Activated T-cell treated with anti-CD3 and anti-CD28 coated beads, Interleukin-2, amount 50 U/mL, for 72 hours (primary cell): Measurements from ENCODE around the gene CD2BP2. TPM values are rescaled to one million over a fixed set of nuclear protein-coding genes. Genes with fewer than 3 reads are reported as not detected.
A peak's percentile ranks its signal among the peaks of the same experiment; 100 is the strongest.

Source experiments
- ATAC-seq, 2 donors: fragments of 150-1000 bp; cut with Tn5 transposase; replicated peaks in 1 of 2; 2 replicates each; pipeline ENCODE4 v1.10.0; 2021; ENCODE audit warnings: moderate library complexity in 2 of 2, mild to moderate bottlenecking in 1 of 2
- DNase-seq, 2 donors: peaks; one replicate each; pipeline ENCODE4 v3.0.0; 2021 to 2022; ENCODE audit warnings: mixed read lengths in 1 of 2
- H3K27ac Mint-ChIP-seq: one replicate; pipeline ENCODE4 v1.8.0; 2022; ENCODE audit warnings: mild to moderate bottlenecking, moderate library complexity, mixed read lengths
- H3K27me3 Mint-ChIP-seq: one replicate; pipeline ENCODE4 v1.8.0; 2022; ENCODE audit warnings: low read depth, mixed read lengths
- H3K36me3 Mint-ChIP-seq, 2 donors: one replicate each; pipeline ENCODE4 v1.8.0; 2022; ENCODE audit warnings: mixed read lengths in 2 of 2, mild to moderate bottlenecking in 1 of 2; ENCODE audit not compliant: insufficient read depth in 2 of 2
- H3K4me1 Mint-ChIP-seq: one replicate; pipeline ENCODE4 v1.8.0; 2022; ENCODE audit warnings: low read depth, mixed read lengths
- H3K4me3 Mint-ChIP-seq, 2 donors: one replicate each; pipeline ENCODE4 v1.8.0; 2022; ENCODE audit warnings: mild to moderate bottlenecking in 2 of 2, mixed read lengths in 2 of 2, moderate library complexity in 2 of 2
- H3K9me3 Mint-ChIP-seq, 2 donors: one replicate each; pipeline ENCODE4 v1.8.0; 2022; ENCODE audit warnings: mixed read lengths in 2 of 2
- total RNA-seq, 2 donors: library from RNA; stranded (reverse); gene quantifications; one replicate each; pipeline ENCODE4 v1.2.3, GENCODE V29; 2022

Gene CD2BP2
- total RNA-seq, 2 donors from 2014 or later = 61.9 to 63.5 TPM

- no peak for ATAC-seq
- H3K36me3 Mint-ChIP-seq = peaks cover 4 to 5% of the 10 kb centered on the region in 2 donors
- H3K9me3 Mint-ChIP-seq = no peaks in the 10 kb centered on the region
- peak within 1 kb of the TSS; percentile 65 for H3K27ac Mint-ChIP-seq
- no peaks in the 10 kb centered on the region for H3K27me3 Mint-ChIP-seq
- DNase-seq = no peak
- H3K4me1 Mint-ChIP-seq = peaks cover 34% of the 10 kb centered on the region
- H3K4me3 Mint-ChIP-seq = no peak within 1 kb of the TSS
Observed at GRCh38 chr16:30374538-30374937, 19.4 kb upstream of the CD2BP2 start, which contains the start of gene MYL11. Gene MYL11 (plus strand): TSS chr16:30374802. CDS start chr16:30374858, 56 bp downstream.

DNA sequence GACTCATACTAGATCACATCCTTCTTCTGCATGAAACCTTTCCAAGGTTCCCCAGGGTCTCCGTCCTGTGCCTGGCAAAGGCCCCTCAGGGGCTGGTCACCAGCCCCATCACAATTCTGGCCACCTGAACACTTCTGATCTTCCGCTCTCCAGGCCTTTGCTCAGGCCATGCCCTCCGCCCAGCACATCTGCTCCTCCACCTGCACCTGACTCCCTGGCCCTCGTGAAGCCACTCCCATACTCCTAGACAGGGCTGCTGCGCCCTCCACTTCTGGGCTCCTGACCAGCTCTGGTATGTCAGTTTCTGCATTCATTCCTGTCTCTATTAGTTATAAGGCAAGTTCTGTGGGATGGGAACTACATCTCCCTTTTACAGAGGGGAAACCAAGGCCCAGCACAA lies 17.6 kb upstream of the CD2BP2 start:
- Mint-ChIP-seq H3K4me3 (peak overlapping the region; percentile 18 to 21), H3K27me3 (no peaks in the 10 kb centered on the region)

DNA sequence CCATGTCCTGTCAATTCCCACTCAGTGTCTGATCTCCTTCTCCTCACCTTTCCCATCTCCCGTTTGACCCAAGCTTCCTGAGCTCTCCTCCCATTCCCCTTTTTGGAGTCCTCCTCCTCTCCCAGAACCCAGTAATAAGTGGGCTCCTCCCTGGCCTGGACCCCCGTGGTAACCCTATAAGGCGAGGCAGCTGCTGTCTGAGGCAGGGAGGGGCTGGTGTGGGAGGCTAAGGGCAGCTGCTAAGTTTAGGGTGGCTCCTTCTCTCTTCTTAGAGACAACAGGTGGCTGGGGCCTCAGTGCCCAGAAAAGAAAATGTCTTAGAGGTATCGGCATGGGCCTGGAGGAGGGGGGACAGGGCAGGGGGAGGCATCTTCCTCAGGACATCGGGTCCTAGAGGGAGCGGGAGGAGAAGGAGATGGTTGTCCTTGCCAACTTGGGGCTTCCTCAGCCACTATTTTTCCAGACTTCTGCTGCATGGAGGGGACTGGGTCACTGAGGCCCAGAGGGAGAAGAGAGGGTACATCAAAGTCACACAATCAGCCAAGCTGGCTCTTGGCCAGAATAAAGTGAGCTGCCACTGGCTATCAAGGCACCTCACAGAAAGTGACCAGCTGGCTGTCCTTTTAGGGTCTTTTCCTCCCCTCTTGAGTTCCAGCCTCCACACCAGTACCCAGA lies 17.1 kb upstream of the CD2BP2 start:
- DNase-seq (no peak), ATAC-seq (no peak)
- no peaks in the 10 kb centered on the region for H3K27me3 Mint-ChIP-seq
- H3K4me3 Mint-ChIP-seq = peak overlapping the region; percentile 91 to 97
- H3K4me1 Mint-ChIP-seq = peaks cover 32% of the 10 kb centered on the region
- no peaks in the 10 kb centered on the region for H3K9me3 Mint-ChIP-seq
- H3K36me3 Mint-ChIP-seq = peaks cover 2% of the 10 kb centered on the region in 2 donors
- H3K27ac Mint-ChIP-seq = peak overlapping the region; percentile 97

More for the DNA sequence above, 17.6 kb upstream of the CD2BP2 start:
- DNase-seq = no peak
- Mint-ChIP-seq H3K36me3 (peaks cover 2 to 4% of the 10 kb centered on the region in 2 donors), H3K4me1 (peaks cover 32% of the 10 kb centered on the region), H3K27ac (peak overlapping the region; percentile 31), H3K9me3 (no peaks in the 10 kb centered on the region)
- no peak for ATAC-seq

- no peaks in the 10 kb centered on the region for H3K27me3 Mint-ChIP-seq
- H3K27ac Mint-ChIP-seq = peak overlapping the region; percentile 97
- peak overlapping the region; percentile 91 to 97 for H3K4me3 Mint-ChIP-seq
- DNase-seq (no peak), ATAC-seq (no peak)
- H3K4me1 Mint-ChIP-seq = peaks cover 38% of the 10 kb centered on the region
- peaks cover 1 to 4% of the 10 kb centered on the region in 2 donors for H3K36me3 Mint-ChIP-seq
- no peaks in the 10 kb centered on the region for H3K9me3 Mint-ChIP-seq
Observed at GRCh38 chr16:30371248-30371816, 16.2 kb upstream of the CD2BP2 start.

DNA sequence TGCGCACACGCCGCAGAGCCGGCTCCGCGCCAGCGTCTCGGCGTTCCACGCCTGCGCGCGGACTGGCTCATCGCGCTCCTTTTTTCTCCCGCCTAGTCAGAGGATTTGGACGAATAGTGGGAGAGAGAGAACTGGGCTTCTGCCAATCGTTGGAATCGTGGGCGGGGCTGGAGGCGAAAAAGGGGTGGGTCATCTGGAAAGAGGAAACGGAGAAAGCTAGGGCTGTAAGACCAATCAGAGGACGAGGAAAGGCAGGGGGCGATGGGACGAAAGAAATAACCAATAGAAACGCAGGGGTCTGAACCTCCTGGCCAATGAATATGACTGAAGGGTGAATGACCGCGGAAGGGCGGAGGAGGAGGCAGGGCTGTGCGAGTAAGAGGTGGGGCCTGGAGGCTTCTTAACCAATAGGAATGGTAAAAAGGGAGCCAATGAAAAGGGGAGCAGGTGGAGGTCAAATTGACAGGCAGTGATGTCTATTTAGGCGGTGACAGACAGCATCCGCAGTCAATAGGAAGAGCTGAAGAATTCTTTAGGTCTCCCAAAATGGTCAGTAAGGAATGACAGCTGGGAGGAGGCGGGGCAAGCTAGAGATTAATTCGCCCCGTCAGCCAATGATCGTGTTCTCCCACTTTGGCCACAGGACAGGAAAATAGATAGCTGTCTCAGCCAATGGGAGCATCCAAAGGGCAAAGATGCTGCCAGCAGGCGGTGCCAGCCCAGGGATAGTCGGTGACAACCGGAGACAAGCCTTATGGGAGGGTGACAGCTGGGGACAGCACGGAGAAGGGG lies 15.5 kb upstream of the CD2BP2 start, which contains the start of gene TBC1D10B:
Gene TBC1D10B, minus strand, starts transcription at position 39 of the 792 bp plus-strand sequence. CDS start 311 bp downstream, outside the sequence.
- Mint-ChIP-seq H3K4me3 (peak within 1 kb of the TSS; percentile 94 to 98), H3K27ac (peak within 1 kb of the TSS; percentile 97), H3K36me3 (peaks cover 1 to 5% of the 10 kb centered on the region in 2 donors), H3K4me1 (peaks cover 41% of the 10 kb centered on the region), H3K27me3 (no peaks in the 10 kb centered on the region), H3K9me3 (no peaks in the 10 kb centered on the region)
- ATAC-seq (peak; percentile 85 to 87), DNase-seq (peak; percentile 99)

- DNase-seq (no peak), ATAC-seq (peak; percentile 8 to 9)
- H3K27me3 Mint-ChIP-seq = no peaks in the 10 kb centered on the region
- H3K9me3 Mint-ChIP-seq = no peaks in the 10 kb centered on the region
- H3K4me1 Mint-ChIP-seq = peaks cover 45% of the 10 kb centered on the region
- H3K36me3 Mint-ChIP-seq = peaks cover 1 to 6% of the 10 kb centered on the region in 2 donors
- H3K27ac Mint-ChIP-seq = no peak overlapping the region
- peak overlapping the region; percentile 91 to 97 for H3K4me3 Mint-ChIP-seq
Observed at GRCh38 chr16:30369938-30370455, 14.9 kb upstream of the CD2BP2 start.

- H3K4me1 Mint-ChIP-seq = peaks cover 45% of the 10 kb centered on the region
- H3K36me3 Mint-ChIP-seq = peaks cover 1 to 13% of the 10 kb centered on the region in 2 donors
- H3K27ac Mint-ChIP-seq = peak overlapping the region; percentile 94
- no peaks in the 10 kb centered on the region for H3K27me3 Mint-ChIP-seq
- DNase-seq = peak in 1 of 2 donors; percentile 28
- no peak for ATAC-seq
- peak overlapping the region; percentile 94 to 98 for H3K4me3 Mint-ChIP-seq
- H3K9me3 Mint-ChIP-seq = no peaks in the 10 kb centered on the region
Observed at GRCh38 chr16:30369091-30369937, 14.2 kb upstream of the CD2BP2 start.

- Mint-ChIP-seq H3K27ac (peak overlapping the region; percentile 94), H3K4me1 (peaks cover 45% of the 10 kb centered on the region), H3K4me3 (peak overlapping the region; percentile 94 to 98), H3K36me3 (peaks cover 1 to 13% of the 10 kb centered on the region in 2 donors), H3K9me3 (no peaks in the 10 kb centered on the region), H3K27me3 (no peaks in the 10 kb centered on the region)
- no peak for DNase-seq
- ATAC-seq = no peak
Observed at GRCh38 chr16:30368792-30369090, 13.6 kb upstream of the CD2BP2 start.

DNA sequence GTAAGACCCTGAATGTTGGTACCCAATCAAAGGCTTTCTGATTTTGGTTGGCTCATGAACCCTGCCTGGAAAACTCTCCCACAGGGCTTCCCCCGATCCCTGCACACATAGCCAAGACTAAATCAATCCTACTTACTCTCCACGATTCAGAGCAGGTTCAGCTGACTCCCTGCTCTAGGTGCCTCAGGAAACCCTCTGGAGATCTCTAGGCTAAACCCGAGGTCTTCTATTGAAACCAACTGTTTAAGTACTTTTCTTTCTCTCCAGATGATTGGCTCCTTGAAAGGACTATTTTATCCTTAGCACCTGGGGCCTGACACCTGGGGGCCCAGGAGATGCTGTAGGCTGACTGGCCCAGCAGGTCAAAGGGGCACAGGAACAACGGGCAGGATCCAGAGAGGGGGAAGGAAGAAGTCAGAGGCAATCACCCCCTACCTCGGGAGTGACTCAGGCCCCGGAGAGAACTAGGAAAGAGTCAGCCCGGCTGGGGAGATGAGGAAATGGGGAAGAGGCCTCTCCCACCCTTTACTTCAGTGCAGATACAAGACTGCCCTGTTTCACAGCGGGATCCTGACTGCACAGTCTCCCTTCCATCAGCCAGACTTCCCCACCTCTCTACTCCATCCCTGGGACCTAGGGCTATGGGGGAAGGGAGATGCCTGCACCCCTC lies 13.1 kb upstream of the CD2BP2 start:
- H3K4me3 Mint-ChIP-seq = peak overlapping the region; percentile 94 to 98
- H3K27me3 Mint-ChIP-seq = no peaks in the 10 kb centered on the region
- no peaks in the 10 kb centered on the region for H3K9me3 Mint-ChIP-seq
- DNase-seq (no peak), ATAC-seq (no peak)
- H3K27ac Mint-ChIP-seq = peak overlapping the region; percentile 94
- H3K4me1 Mint-ChIP-seq = peaks cover 45% of the 10 kb centered on the region
- H3K36me3 Mint-ChIP-seq = peaks cover 2 to 14% of the 10 kb centered on the region in 2 donors

GRCh38 chr16:30367349-30368009 lies 12.4 kb upstream of the CD2BP2 start:
- Mint-ChIP-seq H3K36me3 (peaks cover 5 to 19% of the 10 kb centered on the region in 2 donors), H3K4me1 (peaks cover 45% of the 10 kb centered on the region), H3K27ac (peak overlapping the region; percentile 14), H3K27me3 (no peaks in the 10 kb centered on the region), H3K4me3 (peak overlapping the region; percentile 94 to 98), H3K9me3 (no peaks in the 10 kb centered on the region)
- no peak for ATAC-seq
- no peak for DNase-seq

GRCh38 chr16:30366511-30366910 lies 11.4 kb upstream of the CD2BP2 start:
- Mint-ChIP-seq H3K36me3 (peaks cover 8 to 22% of the 10 kb centered on the region in 2 donors), H3K4me3 (peak overlapping the region; percentile 94 to 98), H3K27ac (peak overlapping the region; percentile 14), H3K4me1 (peaks cover 38% of the 10 kb centered on the region), H3K9me3 (no peaks in the 10 kb centered on the region), H3K27me3 (no peaks in the 10 kb centered on the region)
- ATAC-seq (no peak), DNase-seq (no peak)
